NCI-H187 (cell line): Measurements from ENCODE around the gene NUTM2G.
"Not testable (repeated sequence)": the region's sequence is repeated elsewhere in the genome, so short reads cannot be mapped to it uniquely, and the experiment has no call there.

Experiments used
- DNase-seq, 2 experiments: peaks; one replicate each; lab custom pipeline; 2025; lab: John Stamatoyannopoulos, UW

NUTM2G gene, protein sequence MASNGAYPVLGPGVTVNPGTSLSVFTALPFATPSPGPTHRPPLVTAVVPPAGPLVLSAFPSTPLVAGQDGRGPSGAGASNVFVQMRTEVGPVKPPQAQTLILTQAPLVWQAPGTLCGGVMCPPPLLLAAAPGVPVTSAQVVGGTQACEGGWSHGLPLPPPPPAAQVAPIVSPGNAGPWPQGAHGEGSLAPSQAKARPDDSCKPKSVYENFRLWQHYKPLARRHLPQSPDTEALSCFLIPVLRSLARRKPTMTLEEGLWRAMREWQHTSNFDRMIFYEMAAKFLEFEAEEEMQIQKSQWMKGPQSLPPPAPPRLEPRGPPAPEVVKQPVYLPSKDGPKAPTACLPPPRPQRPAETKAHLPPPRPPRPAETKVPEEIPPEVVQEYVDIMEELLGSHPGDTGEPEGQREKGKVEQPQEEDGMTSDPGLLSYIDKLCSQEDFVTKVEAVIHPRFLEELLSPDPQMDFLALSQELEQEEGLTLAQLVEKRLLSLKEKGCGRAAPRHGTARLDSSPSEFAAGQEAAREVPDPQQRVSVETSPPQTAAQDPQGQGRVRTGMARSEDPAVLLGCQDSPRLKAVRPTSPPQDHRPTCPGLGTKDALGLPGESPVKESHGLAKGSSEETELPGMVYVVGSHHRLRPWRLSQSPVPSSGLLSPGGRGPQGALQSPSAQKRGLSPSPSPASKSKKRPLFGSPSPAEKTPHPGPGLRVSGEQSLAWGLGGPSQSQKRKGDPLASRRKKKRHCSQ

DNA sequence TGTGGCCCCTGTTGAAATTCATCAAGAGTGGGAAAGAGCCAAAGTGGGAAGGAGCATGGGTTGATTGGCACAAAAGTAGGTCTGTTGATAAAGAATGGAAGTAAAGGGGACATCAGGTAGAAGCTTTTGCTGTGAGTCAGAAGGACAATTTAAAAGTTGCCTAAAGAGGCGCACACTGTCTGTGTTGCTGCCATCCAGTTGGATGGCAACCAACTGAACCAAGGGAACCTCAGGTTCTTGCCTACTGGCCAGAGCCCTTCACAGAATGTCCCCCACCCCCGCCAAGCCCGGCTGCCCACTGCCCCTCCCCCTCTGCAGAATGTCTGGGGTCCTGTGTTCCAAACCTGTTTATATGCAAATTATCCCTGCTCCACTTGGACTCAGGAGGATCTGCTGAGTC lies at the start of gene NUTM2G:
NUTM2G (plus strand) TSS at position 301 of the 400 bp plus-strand sequence. CDS start 182 bp downstream, outside the sequence.
- not testable (repeated sequence) for DNase-seq

DNA sequence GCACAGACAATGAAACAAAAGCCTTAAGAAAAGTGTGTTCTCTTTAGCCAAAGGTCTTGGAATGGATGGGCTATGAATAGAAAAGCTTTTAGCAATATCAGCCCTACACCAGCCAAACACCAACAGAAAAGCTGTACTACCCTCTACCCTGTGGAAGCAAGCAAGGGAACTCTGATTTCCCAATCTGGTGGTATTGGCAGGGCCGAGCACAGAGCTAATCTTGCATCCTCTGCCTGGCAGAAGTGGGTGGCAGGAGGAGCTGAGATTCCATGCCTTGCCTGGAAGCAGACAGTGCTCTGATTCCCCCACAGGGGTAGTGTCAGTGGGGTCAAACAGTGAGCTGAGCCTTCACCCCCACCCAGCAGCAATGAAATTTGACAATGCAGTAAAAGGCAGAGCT lies 44.7 kb upstream of the NUTM2G start:
- DNase-seq = no peak

DNA sequence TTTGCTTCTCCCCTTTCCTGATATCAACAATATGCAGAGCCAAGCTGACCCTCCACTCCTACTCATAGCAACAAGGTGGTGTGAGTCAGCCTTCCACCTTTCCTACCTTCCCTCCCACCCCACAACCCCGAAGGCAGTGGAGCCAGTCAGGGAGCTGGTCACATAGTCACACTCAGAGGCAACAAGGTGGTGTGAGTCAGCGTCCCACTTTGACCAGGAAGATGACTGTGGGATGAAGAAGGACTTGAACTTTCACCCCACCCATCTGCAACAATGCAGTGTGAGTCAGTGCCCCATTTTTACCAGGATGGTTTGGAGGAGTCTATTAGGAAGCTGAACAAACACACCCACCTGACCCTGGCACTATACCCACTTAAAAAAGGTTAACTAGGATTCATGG lies 44.2 kb upstream of the NUTM2G start:
- DNase-seq = no peak

DNA sequence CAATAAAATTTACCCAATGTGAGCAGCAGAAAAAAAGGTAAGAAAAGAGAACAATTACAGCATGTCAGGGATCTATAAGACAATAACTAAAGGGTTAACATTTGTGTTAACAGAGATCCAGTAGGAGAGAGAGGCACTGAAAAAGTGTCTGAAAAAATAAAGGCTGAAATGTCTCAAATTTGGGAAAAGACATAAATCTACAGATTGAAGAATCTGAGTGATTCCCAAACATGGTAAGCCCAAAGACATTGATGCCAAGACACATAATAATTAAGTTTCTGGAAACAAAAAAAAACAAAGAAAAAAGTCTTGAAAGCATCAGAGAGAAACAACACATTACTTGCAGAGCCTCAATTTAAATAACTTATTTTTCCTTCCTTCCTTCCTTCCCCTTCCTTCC lies 43.2 kb upstream of the NUTM2G start:
- DNase-seq = no peak

DNA sequence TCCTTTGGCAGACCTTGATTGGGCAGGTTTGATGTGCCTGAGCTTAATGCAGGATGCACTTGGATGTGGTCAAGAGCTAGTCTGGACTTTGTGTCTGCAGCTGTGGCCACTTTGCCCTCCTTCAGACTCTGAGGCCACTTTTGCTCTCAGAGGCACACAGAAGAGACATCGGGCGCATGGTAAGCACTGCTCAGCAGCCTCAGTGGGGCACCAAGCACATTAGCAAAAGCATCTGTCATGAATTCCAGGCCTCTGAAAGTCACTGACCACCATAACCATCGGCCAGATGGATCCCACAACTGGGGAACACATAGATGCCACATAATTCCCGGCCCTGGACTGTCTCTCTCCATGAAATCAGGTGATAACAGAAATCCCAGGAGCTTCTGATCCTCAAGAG lies 40.1 kb upstream of the NUTM2G start:
- no peak for DNase-seq

DNA sequence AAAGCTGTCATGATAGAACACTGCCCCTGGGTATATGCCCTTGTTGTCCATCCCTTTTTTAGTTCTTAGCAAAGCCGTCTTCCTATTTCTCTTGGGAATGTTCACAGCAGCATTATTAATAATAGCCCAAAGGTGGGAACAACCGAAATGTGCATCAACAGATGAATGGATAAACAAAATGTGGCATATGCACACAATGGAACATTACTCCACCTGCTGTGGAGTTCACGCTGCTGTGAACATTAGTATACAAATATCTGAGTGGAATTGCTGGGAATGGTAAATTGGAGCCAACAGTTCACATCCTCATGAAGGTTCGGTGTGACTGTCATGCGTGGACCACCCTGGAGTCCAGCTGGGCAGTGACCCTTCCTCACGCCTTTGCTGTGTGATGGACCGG lies 36.5 kb upstream of the NUTM2G start:
- no peak for DNase-seq

DNA sequence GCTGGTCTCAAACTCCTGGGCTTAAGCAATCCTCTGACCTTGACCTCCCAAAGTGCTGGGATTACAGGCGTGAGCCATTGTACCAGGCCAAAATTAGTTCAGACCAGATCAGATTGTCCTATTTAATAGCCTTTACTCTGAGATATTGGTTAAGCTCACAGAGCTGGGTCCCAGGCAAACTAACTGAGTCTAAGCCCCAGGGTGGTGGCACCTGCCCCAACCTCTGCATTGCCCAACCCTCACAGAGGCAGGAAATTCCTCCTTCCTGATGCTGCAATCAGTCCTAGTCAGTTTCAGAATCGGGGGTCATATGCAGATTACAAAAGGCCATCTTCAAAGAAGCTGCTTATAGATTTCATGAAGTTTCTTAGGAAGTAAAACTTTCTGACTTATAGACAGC lies 28.6 kb upstream of the NUTM2G start:
- DNase-seq = not testable (repeated sequence)

DNA sequence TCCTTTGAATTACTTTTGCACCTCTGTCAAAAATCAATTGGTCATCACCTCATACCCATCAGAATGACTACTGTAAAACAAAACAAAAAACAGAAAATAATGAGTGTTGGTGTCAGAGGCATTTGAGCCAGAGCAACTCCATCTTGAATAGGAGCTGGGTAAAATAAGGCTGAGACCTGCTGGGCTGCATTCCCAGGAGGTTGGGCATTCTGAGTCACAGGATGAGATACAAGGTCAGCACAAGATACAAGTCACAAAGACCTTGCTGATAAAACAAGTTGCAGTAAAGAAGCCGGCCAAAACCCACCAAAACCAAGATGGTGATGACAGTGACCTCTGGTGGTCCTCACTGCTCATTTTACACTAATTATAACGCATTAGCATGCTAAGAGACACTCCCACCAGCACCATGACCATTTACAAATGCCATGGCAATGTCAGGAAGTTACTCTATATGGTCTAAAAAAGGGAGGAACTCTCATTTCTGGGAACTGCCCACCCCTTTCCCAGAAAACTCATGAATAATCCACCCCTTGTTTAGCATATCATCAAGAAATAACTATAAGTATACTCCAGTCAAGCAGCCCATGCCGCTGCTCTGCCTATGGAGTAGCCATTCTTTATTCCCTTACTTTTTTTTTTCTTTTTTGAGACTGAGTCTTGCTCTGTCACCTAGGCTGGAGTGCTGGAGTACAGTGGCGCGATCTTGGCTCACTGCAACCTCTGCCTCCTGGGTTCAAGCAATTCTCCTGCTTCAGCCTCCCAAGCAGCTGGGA lies 23.5 kb upstream of the NUTM2G start:
- DNase-seq = not testable (repeated sequence)

DNA sequence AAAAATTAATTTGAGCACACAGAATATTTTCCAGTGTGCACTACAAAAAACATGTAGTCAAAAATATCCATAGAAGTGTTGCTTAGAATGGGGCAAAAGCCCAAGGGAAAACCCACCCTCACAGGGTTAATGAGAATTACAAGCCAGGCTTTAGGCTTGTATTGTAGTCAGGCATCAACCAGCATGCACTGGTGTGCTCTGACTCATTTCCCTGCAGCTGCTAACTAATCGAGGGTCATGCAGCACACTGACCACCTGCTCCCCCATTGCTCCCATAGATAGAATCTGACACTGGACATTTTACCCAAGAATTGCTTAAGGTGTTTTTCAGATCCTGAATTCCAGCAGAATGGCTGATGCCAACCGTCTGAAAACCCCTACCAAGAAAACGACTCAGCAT lies 20.2 kb upstream of the NUTM2G start:
- not testable (repeated sequence) for DNase-seq

DNA sequence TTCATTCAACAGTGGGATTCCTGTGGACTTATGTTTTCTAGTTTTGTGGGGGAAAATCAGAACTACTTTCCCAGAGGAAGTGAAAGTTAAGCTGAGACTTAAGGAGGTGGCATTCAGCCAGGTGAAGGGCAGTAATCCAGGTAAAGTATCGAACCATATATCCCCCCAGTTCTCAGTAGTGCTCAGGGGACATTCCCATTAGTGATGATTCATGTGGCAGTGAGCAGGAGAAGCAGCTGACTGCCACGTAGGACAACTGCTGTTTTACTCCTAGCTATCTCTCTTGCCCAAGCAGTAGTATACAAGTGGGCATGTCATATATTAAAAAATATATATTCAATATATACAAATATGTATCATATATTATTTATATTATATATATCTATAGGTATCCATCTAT lies 13.1 kb upstream of the NUTM2G start:
- not testable (repeated sequence) for DNase-seq

DNA sequence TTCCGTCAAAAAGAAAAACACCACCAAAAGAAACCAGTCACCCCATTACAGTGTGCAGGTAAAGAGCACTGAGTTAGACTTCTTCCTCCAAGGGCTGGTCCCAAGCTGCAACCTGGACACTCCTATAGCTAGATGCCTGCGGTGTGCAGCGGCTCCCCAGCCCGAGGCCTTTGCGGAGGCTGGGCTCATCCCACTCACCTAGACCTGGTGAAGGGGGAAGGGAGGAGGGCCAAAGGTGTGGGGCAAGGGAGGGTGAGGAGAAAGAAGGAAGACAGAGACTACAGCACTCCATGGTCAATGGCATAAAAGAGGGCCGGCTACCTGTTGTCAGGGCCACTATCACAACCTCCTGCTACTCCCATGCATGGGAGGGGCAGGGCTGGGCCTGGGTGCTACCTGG lies 12.1 kb upstream of the NUTM2G start:
- not testable (repeated sequence) for DNase-seq

DNA sequence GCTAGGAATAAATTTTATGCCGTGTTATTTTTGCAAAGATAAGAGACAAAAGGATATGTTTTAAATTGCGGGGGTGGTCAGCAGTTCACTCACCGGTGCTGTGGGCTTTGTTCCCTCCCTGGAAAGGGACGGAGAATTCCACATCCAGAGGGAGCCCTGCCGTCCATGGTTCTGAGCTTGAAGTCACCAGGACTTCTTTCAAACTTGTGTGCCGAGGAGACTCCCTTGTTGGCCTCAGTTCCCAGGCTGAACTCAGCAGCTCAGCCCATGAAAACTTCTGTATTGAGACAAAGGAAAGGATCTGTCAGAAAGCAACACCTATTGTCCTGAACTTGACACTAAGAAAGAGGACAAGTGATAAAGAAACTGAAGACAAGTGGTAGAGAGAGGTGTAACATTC lies 10.1 kb upstream of the NUTM2G start:
- DNase-seq = not testable (repeated sequence)

DNA sequence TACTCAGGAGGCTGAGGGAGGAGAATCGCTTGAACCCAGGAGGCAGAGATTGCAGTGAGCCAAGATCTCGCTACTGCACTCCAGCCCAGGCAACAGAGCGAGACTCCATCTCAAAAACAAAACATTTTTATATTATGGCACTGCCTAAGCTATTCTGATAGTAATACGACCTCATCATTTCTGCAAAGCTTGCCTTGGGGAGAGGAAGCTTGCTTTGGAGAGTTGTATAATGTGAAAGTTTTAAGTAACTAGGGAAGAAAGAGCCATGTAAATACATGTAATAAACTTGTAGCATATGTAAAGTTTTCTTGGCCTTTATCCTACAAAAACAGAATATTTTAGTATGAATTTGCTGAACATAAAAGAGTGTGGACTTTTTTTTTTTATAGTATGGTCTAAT lies 7.8 kb upstream of the NUTM2G start:
- not testable (repeated sequence) for DNase-seq

DNA sequence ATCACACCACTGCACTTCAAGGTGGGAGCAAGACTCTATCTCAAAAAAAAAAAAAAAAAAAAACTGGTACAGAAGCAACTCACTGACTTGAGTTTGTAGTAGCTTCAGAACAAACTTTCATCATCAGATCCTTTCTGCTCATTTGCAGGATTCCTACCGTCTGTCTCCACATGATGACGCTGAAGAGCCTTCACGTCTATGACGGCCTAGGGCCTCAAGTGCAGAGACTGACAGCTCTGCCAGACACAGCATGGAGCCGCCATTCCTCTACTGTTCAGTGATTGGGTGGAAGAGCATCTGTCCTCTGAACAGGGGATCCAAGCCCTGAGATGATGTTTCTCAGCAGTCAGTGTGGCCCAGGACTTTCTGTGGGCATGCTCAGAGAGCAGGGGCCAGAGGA lies 3.1 kb upstream of the NUTM2G start:
- DNase-seq = not testable (repeated sequence)

DNA sequence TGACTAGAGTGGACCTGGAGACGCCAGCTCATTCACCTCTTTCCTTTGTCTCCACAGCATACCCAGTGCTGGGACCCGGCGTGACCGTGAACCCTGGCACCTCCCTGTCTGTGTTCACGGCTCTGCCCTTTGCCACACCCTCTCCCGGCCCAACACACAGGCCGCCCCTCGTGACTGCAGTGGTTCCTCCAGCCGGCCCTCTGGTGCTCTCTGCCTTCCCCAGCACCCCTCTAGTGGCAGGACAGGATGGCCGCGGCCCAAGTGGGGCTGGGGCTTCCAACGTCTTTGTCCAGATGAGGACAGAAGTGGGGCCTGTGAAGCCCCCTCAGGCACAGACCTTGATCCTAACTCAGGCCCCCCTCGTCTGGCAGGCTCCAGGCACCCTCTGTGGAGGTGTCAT lies 3.0 kb downstream of the NUTM2G start:
- DNase-seq = not testable (repeated sequence)

DNA sequence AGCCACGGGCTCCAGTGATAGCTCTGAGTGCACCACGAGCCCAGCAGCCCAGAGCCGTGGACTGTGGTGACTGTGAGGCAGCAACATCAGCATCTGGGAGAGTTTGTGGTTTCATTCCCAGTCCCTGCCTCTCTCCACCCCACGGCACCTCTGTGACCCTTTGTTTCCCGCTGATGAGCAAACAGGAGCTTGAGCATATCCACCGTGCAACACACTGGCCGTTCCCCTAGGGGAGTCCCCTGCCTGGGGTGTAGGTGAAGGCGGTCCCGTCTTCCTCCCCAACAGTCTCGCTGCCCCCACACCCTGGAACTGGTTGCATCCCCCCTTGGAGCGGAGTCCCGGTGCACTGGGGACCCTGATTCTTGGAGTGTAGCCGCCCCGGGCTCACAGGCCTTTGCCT lies 5.5 kb downstream of the NUTM2G start:
- not testable (repeated sequence) for DNase-seq

DNA sequence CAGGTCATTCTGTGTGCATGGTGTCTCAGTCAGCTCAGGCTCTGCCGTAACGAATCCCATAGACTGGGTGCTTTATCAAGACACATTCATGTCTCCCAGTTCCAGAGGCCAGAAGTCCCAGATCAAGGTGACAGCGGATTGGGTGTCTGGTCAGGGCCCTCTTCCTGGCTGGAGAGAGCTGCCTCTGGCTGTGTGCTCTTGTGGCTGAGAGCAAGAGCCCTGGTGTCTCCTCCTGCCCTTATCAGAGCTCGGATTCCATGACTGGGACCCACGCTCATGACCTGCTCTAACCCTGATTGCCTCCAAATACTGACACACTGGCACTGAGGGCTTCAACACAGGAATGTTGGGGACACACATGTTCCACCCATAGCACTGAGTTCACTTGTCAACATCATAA lies 6.1 kb downstream of the NUTM2G start:
- not testable (repeated sequence) for DNase-seq

DNA sequence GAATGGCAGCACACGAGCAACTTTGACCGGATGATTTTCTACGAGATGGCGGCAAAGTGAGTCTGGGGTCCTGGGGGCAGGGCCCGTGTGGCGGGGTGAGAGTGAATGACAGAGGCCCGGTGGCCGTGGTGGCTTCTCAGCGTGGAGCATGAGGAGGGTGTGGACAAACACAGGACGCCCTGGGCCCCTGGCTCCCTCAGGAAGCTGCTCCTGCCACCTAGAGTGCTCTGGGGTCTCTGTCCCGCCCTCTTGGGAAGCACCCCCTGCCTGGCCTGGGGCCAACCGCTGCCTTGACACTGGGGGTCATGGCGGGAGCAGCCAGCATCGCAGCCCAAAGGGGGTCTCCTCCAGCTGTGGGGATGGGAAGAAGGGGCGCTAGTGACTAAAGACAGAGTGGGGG lies 6.8 kb downstream of the NUTM2G start:
- DNase-seq = not testable (repeated sequence)

DNA sequence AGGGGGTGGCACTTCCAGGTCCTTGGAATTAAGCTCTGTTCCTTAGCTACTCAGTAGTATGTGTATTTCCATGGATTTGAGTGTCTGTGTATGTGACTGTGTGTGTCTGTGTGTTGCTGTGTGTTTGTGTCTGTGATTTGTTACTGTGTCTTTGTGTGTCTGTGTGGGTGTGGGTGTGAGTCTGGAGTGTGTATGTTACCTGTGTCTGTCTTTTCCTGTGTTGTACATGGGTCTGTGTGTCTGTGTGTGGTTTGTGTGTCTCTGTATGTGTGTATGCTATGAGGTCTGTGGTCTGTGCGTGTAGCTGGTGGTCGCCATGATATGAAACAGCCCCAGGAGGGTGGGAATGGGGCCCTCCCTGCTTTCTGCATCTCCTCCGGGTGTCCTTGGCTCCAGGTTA lies 8.8 kb downstream of the NUTM2G start:
- DNase-seq = not testable (repeated sequence)

DNA sequence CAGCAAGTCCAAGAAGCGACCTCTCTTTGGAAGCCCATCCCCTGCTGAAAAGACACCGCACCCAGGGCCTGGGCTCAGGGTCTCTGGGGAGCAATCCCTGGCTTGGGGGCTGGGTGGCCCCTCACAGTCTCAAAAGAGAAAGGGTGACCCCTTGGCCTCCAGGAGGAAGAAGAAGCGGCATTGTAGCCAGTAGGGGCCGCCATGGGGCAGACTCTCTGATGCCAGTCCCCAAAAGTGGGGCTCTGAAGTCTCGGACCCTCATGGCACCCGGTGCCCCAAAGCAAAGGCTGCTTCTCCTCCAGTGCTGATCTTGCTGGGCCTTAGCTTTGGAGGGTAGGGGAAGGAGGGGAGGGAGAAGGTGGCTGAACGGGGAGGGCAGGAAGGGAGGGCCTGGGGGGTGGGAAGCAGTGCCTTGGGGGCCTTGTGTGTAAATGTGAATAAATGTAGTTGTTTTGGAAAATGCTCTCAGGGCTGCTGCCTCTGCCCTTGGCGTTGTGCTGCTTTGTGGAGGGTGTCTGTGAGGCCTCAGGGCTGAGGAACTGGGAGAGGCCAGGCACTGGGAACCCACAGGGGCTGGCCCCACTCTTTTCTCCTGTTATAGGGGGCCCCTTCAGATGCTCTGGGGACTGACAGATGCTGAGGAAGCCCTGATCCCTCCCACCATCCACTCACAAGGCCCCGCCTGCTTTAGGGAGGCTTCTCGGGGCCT lies 10.5 kb downstream of the NUTM2G start:
- DNase-seq = not testable (repeated sequence)

DNA sequence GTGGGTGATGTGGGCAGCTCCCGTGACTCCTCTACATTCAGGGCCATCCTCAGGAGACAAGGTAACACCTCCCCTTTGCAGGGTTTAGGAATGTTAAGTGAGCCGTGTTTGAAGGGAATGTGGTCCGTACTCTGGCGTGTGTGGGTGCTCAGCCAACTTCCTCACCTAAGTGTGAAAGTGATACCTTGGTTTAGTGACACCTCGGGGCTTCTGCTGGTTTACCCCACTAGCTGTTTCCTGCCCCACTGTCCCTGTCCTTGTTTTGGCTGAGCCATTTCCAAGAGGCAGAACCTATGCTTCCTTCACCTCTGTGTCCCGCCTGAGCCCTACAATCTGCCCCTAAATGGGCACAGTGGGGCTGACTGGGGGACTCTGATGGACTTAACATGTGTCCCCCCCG lies 12.3 kb downstream of the NUTM2G start:
- DNase-seq = not testable (repeated sequence)

DNA sequence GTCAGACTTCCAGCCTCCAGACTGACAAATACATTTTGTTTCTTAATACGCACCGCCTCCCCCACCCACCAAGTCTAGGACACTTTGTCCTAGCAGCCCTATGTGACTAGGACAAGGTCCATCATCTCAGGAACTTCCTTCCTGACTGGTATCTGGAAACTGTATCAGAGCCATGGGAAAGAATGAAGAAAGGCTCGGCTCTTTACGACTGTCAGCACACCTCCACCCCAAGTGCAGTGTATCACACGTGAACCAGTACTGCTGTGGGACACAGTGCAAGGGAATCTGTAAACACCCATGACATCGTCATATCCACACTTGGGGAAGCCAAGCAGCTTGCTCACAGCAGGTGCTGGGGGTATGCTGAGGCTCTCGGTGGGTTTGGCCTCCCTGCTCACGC lies 13.0 kb downstream of the NUTM2G start:
- DNase-seq = not testable (repeated sequence)
